Endothelial cell (in vitro differentiated cells): ENCODE results near the gene MTFP1. TPM values are rescaled to one million over a fixed set of nuclear protein-coding genes. Genes with fewer than 3 reads are reported as not detected.

Experiments used
- DNase-seq: peaks from one replicate; pipeline ENCODE4 v3.0.0; 2021; ENCODE audit warnings: low spot score
- H3K27ac Mint-ChIP-seq: one replicate; pipeline ENCODE4 v1.8.0; 2021; ENCODE audit warnings: mixed read lengths, inconsistent platforms; ENCODE audit not compliant: unreplicated experiment
- H3K27me3 Mint-ChIP-seq: one replicate; pipeline ENCODE4 v1.8.0; 2021; ENCODE audit warnings: mild to moderate bottlenecking, moderate library complexity, mixed read lengths, inconsistent platforms; ENCODE audit not compliant: unreplicated experiment
- H3K36me3 Mint-ChIP-seq: one replicate; pipeline ENCODE4 v1.8.0; 2021; ENCODE audit warnings: mild to moderate bottlenecking, low read depth, mixed read lengths, inconsistent platforms; ENCODE audit not compliant: unreplicated experiment
- H3K4me1 Mint-ChIP-seq: one replicate; pipeline ENCODE4 v1.8.0; 2021; ENCODE audit warnings: mild to moderate bottlenecking, mixed read lengths, inconsistent platforms; ENCODE audit not compliant: unreplicated experiment
- H3K4me3 Mint-ChIP-seq: one replicate; pipeline ENCODE4 v1.8.0; 2021; ENCODE audit warnings: mild to moderate bottlenecking, mixed read lengths, inconsistent platforms; ENCODE audit not compliant: unreplicated experiment
- H3K9me3 Mint-ChIP-seq: one replicate; pipeline ENCODE4 v1.8.0; 2021; ENCODE audit warnings: mixed read lengths, inconsistent platforms; ENCODE audit not compliant: unreplicated experiment
- total RNA-seq: library from RNA; stranded (reverse); fragmentation: NEBNext Ultra II Directional; extraction: Animal tissue kit (Norgen Biotek cat#: 25700); gene quantifications from one replicate; pipeline ENCODE4 v1.2.1, GENCODE V29; 2021; ENCODE audit not compliant: unreplicated experiment
- TF ChIP-seq, protein P1 (sequence below): fragments of 200-600 bp; sonication (generic); IDR thresholded peaks from one replicate; pipeline ENCODE4 v1.5.0; 2021; ENCODE audit warnings: antibody characterized with exemption; ENCODE audit not compliant: unreplicated experiment

The MTFP1 gene
- total RNA-seq, 1 donor from 2014 or later: 30.2 TPM

DNA sequence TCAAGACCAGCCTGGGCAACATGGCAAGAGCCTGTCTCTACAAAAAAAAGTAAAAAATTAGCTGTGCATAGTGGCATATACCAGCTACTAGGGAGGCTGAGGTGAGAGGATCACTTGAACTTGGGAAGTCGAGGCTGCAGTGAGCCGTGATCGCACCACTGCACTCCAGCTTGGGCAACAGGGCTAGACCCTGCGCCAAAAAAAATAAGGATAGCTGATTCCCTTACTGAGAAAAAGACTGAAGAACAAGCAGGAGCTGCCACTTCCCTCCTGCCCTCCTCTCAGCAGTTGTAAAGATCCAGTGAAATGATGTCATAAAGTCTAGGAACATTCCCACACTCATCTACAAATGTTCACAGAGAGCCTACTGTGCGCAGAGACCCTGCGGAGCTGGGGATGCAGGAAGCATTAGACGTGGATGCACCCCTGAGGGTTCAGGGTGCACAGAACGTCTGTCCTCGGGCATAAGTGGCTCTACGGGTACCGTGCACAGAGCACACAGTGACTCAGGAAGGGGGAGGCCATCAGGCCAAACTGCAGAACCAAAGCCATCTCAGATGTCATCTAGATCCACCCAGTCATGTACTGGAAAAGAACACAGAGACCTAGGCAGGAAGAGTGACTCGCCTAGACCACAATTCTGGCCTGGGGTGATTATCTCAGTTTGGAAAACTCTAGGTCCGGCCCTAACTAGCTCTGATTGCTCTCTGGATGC lies 17.0 kb upstream of the MTFP1 start:
- no peak overlapping the region for H3K27ac Mint-ChIP-seq
- no peaks in the 10 kb centered on the region for H3K9me3 Mint-ChIP-seq
- H3K4me1 Mint-ChIP-seq: no peaks in the 10 kb centered on the region
- peaks cover 4% of the 10 kb centered on the region for H3K27me3 Mint-ChIP-seq
- DNase-seq: no peak
- peaks cover 13% of the 10 kb centered on the region for H3K36me3 Mint-ChIP-seq
- TF ChIP-seq, protein P1, sequence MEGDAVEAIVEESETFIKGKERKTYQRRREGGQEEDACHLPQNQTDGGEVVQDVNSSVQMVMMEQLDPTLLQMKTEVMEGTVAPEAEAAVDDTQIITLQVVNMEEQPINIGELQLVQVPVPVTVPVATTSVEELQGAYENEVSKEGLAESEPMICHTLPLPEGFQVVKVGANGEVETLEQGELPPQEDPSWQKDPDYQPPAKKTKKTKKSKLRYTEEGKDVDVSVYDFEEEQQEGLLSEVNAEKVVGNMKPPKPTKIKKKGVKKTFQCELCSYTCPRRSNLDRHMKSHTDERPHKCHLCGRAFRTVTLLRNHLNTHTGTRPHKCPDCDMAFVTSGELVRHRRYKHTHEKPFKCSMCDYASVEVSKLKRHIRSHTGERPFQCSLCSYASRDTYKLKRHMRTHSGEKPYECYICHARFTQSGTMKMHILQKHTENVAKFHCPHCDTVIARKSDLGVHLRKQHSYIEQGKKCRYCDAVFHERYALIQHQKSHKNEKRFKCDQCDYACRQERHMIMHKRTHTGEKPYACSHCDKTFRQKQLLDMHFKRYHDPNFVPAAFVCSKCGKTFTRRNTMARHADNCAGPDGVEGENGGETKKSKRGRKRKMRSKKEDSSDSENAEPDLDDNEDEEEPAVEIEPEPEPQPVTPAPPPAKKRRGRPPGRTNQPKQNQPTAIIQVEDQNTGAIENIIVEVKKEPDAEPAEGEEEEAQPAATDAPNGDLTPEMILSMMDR: no peak
- H3K4me3 Mint-ChIP-seq: no peak overlapping the region

DNA sequence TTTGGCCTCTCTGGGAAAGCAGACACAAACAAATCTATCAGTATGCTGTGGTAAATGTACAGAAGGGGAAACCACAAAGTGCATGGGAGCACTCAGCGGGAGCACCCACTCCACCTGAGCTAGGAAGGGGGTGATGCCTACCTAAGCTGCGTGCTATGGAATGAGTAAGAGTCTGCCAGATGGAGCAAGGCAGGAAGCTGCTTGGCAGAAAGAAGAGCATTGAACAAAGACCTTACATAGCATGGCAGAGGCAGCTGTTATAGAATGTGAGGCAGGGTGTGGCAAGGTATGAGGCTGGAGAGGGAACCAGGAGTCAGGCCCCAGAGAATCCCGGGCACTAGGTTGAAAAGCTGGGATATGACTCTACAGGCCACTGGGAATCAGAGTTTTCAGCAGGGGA lies 13.8 kb upstream of the MTFP1 start:
- Mint-ChIP-seq H3K4me3 (no peak overlapping the region), H3K27me3 (no peaks in the 10 kb centered on the region), H3K4me1 (peaks cover 7% of the 10 kb centered on the region), H3K9me3 (no peaks in the 10 kb centered on the region), H3K27ac (no peak overlapping the region), H3K36me3 (peaks cover 17% of the 10 kb centered on the region)
- TF ChIP-seq, protein P1: no peak
- DNase-seq: no peak

DNA sequence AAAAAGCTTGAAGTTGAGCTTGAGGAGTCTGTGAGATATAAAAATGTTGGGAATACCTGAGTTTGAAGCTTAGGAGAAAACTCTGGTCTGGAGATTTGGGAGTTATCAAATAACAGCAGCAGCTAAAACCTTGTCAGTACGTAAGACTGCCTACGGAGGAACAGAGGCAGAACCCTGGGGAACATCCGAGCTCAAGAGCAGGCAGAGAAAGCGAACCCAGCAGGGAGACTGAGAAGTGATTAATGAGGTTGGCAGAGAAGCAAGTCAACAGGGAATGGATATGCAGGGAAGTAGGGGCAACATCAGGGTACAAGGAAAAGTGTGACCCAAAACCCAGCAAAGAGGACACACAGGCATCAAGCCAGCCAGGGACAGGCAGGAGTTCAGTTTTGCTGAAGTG lies 12.6 kb upstream of the MTFP1 start:
- TF ChIP-seq, protein P1: no peak
- Mint-ChIP-seq H3K36me3 (peaks cover 17% of the 10 kb centered on the region), H3K4me1 (peaks cover 7% of the 10 kb centered on the region), H3K9me3 (no peaks in the 10 kb centered on the region), H3K27ac (no peak overlapping the region), H3K4me3 (no peak overlapping the region), H3K27me3 (no peaks in the 10 kb centered on the region)
- no peak for DNase-seq

DNA sequence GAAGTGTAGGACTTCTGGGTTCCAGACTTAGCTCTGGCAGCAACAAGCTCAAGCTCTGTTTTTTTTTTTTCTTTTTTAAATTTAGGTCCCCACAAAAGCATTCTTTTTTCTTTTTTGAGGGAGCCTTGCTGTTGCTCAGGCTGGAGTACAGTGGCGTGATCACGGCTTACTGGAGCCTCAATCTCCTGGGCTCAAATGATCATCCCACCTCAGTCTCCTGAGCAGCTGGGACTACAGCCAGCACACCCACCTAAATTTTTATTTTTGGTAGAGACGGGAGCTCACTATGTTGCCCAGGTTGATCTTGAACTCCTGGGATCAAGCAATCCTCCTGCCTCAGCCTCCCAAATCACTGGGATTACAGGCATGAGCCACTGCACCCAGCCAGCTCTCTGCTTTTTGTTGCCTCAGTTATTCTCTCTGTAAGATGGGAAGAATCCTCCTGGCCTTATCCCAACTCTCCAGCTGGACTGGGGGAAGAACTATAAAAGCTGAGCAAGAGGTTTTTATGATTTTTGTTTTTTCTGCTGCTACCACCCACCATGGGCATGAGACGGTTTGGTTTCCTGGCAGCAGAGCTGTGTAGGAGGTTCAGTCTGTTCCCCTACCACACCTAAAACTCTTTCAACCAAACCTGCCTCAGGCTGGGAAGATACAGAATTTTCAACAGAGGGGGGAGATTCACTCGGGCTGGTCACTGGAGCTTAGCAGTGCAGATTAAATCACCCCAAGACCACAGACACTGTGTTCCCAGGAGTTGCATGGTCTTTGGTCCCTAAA lies 11.6 kb upstream of the MTFP1 start:
- Mint-ChIP-seq H3K27ac (no peak overlapping the region), H3K4me3 (no peak overlapping the region), H3K4me1 (peaks cover 7% of the 10 kb centered on the region), H3K9me3 (no peaks in the 10 kb centered on the region), H3K27me3 (no peaks in the 10 kb centered on the region), H3K36me3 (peaks cover 17% of the 10 kb centered on the region)
- TF ChIP-seq, protein P1: no peak
- DNase-seq: no peak

DNA sequence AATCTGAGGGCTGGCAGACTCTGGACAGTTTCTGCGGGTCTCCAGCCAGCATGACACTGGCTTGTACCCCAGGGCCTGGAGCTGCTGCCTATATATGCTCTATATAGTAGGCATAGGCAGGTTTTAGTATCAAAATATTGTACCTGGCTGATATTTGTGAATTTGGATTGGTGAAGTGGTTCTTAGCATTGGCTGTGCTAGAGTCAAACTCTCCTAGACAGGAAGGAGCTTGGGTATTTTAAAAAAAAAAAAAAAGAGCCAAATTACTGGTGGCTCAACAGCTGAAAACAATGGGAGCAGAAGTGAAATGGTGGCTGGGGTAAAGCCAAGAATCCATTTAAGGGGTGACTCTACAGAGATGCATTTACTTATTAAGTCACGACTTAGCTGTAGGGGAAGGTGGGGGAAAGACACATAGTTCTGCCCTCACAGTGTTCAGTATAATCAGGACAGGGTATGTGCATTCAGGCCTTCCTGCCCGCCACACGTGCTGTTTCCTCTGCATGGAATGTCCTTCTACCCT lies 11.0 kb upstream of the MTFP1 start:
- Mint-ChIP-seq H3K4me1 (peaks cover 7% of the 10 kb centered on the region), H3K9me3 (no peaks in the 10 kb centered on the region), H3K27ac (no peak overlapping the region), H3K36me3 (peaks cover 13% of the 10 kb centered on the region), H3K27me3 (no peaks in the 10 kb centered on the region), H3K4me3 (no peak overlapping the region)
- TF ChIP-seq, protein P1: no peak
- no peak for DNase-seq
